G401 (cell line): ENCODE data around the gene SLC22A24. TPM values are rescaled to one million over a fixed set of nuclear protein-coding genes. Genes with fewer than 3 reads are reported as not detected.
"Not testable (repeated sequence)": the region's sequence is repeated elsewhere in the genome, so short reads cannot be mapped to it uniquely, and the experiment has no call there.

Source experiments
- DNase-seq: peaks from one replicate; pipeline ENCODE4 v3.0.0-alpha.2; 2015; ENCODE audit warnings: low spot score
- in situ Hi-C: cut with HindIII; loops from 2 replicates; pipeline ENCODE4 v1.10.0; 2016; ENCODE audit warnings: low sequenced_read_pairs, mixed read lengths
- total RNA-seq: library from RNA; depleted of rRNA; stranded (reverse); fragments of >200 nt; shearing (Covaris generic); gene quantifications from 2 replicates; pipeline ENCODE4 v1.2.3, GENCODE V29; 2014; rRNA removed

Gene SLC22A24
- not detected in 2 replicates for total RNA-seq

GRCh38 chr11:63144121-63144520 lies at the start of gene SLC22A24:
TSS of gene SLC22A24 (minus strand) at chr11:63144221. CDS start at chr11:63143779, 442 bp downstream.
- in situ Hi-C loops, result no loop called here
- DNase-seq, result no peak

DNA sequence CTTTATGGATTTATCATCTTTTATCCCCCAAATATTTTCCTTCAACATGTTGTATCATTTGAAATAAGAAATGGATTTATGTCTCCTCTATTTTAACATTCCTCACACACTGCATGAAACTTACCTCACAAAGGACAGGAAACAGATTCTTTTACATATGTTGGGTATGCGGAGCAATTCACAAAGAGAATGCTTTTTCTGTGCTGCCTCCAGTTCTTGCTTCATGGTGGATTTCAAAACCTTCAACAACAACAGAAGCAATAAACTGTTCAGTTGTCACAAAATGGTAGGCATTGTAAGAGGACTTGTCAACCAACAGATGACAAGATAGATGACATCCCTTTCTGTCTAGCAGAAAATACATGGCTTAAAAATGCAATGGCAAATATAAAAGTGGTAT lies 36.5 kb upstream of the SLC22A24 start:
- no peak for DNase-seq
- in situ Hi-C loops, result no loop called here

- DNase-seq, result no peak
- in situ Hi-C loops, result no loop called here
Measured at GRCh38 chr11:63179432-63180041, 35.5 kb upstream of the SLC22A24 start.

DNA sequence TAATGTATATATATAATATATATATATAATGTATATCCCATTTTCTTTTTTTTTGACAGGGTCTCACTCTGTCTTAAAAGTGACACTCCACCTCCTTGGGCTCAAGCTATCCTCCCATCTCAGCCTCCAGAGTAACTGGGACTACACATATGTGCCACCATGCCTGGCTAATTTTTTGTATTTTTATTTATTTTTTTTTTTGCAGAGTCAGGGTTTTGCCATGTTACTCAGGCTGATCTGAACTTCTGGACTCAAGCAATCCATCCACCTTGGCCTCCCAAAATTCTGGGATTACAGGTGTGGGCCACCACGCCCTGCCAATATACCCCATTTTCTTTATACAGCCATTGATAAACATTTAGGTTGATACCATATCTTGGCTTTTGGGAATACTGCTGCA lies 33.9 kb upstream of the SLC22A24 start:
- no peak for DNase-seq
- in situ Hi-C loops, result no loop called here

- no peak for DNase-seq
- in situ Hi-C loops, result no loop called here
Measured at GRCh38 chr11:63165706-63166310, 21.8 kb upstream of the SLC22A24 start.

DNA sequence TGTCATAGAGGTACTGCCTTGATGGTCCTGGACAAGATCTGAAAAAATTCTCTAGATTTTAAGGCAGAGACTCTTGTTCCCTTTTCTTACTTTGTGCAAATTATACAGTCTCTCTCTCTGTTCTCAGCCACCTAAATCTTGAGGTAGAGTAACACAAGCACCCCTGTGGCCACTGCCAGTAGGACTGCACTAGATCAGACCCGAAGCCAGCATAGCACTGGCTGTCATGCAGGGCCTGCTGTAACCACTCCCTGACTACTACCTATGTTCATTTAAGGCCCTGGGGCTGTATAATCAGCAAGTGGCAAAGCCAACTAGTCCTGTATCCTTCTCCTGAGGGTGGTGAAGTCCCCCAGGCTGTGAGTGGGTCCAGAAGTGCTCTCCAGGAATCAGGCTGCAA lies 11.8 kb upstream of the SLC22A24 start:
- no peak for DNase-seq
- in situ Hi-C loops, result no loop called here

- in situ Hi-C loops, result no loop called here
- DNase-seq, result no peak
Measured at GRCh38 chr11:63146581-63146980, 2.6 kb upstream of the SLC22A24 start.

GRCh38 chr11:63142459-63142858 lies 1.6 kb downstream of the SLC22A24 start:
- no peak for DNase-seq
- in situ Hi-C loops, result no loop called here

DNA sequence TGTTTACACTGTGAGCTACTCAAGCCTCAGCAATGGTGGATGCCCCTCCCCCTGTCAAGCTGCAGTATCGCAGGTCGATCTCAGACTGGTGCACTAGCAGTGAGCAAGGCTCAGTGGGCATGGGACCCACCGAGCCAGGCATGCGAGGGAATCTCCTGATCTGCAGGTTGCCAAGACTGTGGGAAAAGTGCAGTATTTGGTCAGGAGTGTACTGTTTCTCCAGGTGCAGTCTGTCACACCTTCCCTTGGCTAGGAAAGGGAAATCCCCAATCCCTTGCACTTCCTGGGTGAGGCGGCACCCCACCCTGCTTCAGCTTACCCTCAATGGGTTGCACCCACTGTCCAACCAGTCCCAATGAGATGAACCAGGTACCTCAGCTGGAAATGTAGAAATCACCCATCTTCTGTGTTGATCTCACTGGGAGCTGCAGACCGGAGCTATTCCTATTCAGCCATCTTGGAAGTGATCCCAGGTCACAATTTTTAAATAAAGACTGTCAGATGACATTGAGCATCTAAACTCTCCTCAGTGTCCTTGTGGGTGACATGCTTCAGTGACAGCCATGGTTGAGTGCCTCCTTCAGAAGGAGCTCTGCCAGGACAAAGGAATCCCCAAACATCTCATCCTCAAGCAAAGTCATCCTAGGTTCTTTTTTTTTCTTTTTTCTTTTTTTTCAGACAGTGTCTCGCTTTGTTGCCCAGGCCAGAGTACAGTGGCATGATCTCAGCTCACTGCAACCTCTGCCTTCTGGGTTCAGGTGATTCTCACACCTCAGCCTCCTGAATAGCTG lies 10.8 kb downstream of the SLC22A24 start:
- in situ Hi-C loops, result no loop called here
- no peak for DNase-seq

DNA sequence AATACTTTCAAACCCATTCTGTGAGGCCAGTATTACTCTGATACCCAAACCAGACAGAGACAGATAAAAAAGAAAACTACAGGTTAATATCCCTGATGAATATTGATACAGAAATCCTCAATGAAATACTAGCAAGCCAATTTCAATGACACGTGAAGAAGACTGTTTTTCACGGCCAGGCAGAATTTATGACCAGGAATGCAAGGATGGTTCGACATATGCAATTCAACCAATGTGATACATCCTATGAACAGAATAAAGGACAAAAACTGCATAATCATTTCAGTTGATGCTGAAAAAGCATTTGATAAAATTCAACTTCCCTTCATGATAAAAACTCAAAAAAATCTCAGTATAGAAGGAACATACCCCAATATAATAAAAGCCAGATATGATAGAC lies 44.5 kb downstream of the SLC22A24 start:
- no peak for DNase-seq
- in situ Hi-C loops, result no loop called here

- in situ Hi-C loops, result no loop called here
- no peak for DNase-seq
Measured at GRCh38 chr11:63080682-63081081, 63.3 kb downstream of the SLC22A24 start.

GRCh38 chr11:63046203-63046602 lies 97.8 kb downstream of the SLC22A24 start:
- in situ Hi-C loops, DNase-seq: not testable (repeated sequence)

- DNase-seq, result no peak
- in situ Hi-C loops, result no loop called here
Measured at GRCh38 chr11:63042596-63042995, 101.4 kb downstream of the SLC22A24 start.

DNA sequence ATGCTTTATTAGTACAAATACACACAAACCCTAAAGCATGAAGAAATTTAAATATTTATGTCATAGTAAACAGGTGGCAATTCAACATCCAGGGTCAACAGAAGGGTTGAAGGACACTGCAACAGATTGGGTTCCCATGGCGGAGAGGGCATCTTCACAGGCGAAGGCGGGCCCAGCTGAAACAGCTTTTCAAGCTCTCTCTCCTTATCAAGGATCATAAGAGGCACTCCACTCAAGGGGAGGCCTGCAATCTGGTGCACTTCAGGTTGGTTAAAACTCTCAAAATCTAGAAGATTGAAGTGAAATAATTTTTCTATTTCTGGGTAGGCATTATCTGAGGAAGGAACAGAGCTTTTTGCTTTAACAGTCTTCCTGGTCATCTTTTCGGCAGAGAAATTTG lies 111.6 kb downstream of the SLC22A24 start:
- in situ Hi-C loops, result no loop called here
- no peak for DNase-seq

Other genes with a start within 250 kb of the SLC22A24 start
- not detected in 2 replicates for gene CHRM1, start 222.9 kb downstream of the SLC22A24 start, total RNA-seq
- gene SLC22A6, start 159.3 kb downstream of the SLC22A24 start, total RNA-seq, result not detected in 2 replicates
- not detected in 2 replicates for gene SLC22A8, start 128.4 kb downstream of the SLC22A24 start, total RNA-seq
- not detected in 2 replicates for gene SLC22A25, start 99.4 kb upstream of the SLC22A24 start, total RNA-seq
- gene SLC22A9, start 225.6 kb upstream of the SLC22A24 start, total RNA-seq, result not detected in 2 replicates